Neural cell (in vitro differentiated cells): ENCODE data around the gene MOG.

Experiments used
- CTCF ChIP-seq: fragments of 450-650 bp; IDR thresholded peaks from 2 replicates; pipeline ENCODE4 v1.5.1; 2014; ENCODE audit warnings: antibody characterized with exemption, mild to moderate bottlenecking, moderate library complexity; ENCODE audit not compliant: poor library complexity, severe bottlenecking
- EP300 ChIP-seq: fragments of 450-650 bp; conservative IDR thresholded peaks from 2 replicates; pipeline ENCODE4 v1.6.1; 2014; ENCODE audit warnings: antibody characterized with exemption, mild to moderate bottlenecking, moderate library complexity; ENCODE audit not compliant: poor library complexity, severe bottlenecking
- EZH2 ChIP-seq: fragments of 200-600, 300-800 bp; shearing (Covaris generic), sonication (generic); IDR thresholded peaks from 2 replicates; pipeline ENCODE4 v1.6.1; 2014; ENCODE audit warnings: antibody characterized with exemption, low read length, borderline replicate concordance, mild to moderate bottlenecking; ENCODE audit not compliant: insufficient read depth, poor library complexity, severe bottlenecking
- MXI1 ChIP-seq: fragments of 450-650 bp; conservative IDR thresholded peaks from 2 replicates; pipeline ENCODE4 v1.6.1; 2014; ENCODE audit warnings: antibody characterized with exemption, mild to moderate bottlenecking; ENCODE audit not compliant: poor library complexity, severe bottlenecking
- POLR2AphosphoS5 ChIP-seq: IDR thresholded peaks from 2 replicates; pipeline ENCODE4 v1.6.1; 2012
- RAD21 ChIP-seq: fragments of 450-650 bp; conservative IDR thresholded peaks from 2 replicates; pipeline ENCODE4 v1.6.1; 2014; ENCODE audit warnings: antibody characterized with exemption, mild to moderate bottlenecking, moderate library complexity
- REST ChIP-seq: IDR thresholded peaks from 2 replicates; pipeline ENCODE4 v1.6.1; 2012; ENCODE audit warnings: borderline replicate concordance
- SMC3 ChIP-seq: fragments of 450-650 bp; conservative IDR thresholded peaks from 2 replicates; pipeline ENCODE4 v1.6.1; 2014; ENCODE audit warnings: antibody characterized with exemption, mild to moderate bottlenecking, moderate library complexity; ENCODE audit not compliant: poor library complexity
- TAF1 ChIP-seq: IDR thresholded peaks from 2 replicates; pipeline ENCODE4 v1.6.1; 2012; ENCODE audit warnings: low read depth

GRCh38 chr6:29610540-29610939 lies 46.4 kb upstream of the MOG start:
- TF ChIP-seq CTCF, result no peak
- no peak for TF ChIP-seq POLR2AphosphoS5
- TF ChIP-seq EP300, result no peak
- no peak for TF ChIP-seq EZH2
- no peak for TF ChIP-seq TAF1
- TF ChIP-seq SMC3, result no peak
- TF ChIP-seq MXI1, result no peak
- no peak for TF ChIP-seq RAD21
- TF ChIP-seq REST, result no peak
